Neuronal stem cell (in vitro differentiated cells): ENCODE results near the gene ST6GALNAC3.

Experiments used
- DNase-seq: peaks from one replicate; pipeline ENCODE4 v3.0.0-alpha.2; 2013; ENCODE audit warnings: low spot score
- H2AFZ ChIP-seq: one replicate; pipeline ENCODE4 v1.6.1; 2013; ENCODE audit warnings: mild to moderate bottlenecking, low read length, inconsistent platforms
- H2AK5ac ChIP-seq: 2 replicates; pipeline ENCODE4 v1.6.1; 2013; ENCODE audit warnings: low read depth, mild to moderate bottlenecking, inconsistent platforms, low read length, moderate library complexity, mixed read lengths
- H2BK120ac ChIP-seq: 2 replicates; pipeline ENCODE4 v1.6.1; 2013; ENCODE audit warnings: low read depth, mild to moderate bottlenecking, inconsistent platforms, low read length, moderate library complexity, mixed read lengths
- H2BK12ac ChIP-seq: one replicate; pipeline ENCODE4 v1.6.1; 2013; ENCODE audit warnings: low read length, inconsistent platforms
- H2BK15ac ChIP-seq: 2 replicates; pipeline ENCODE4 v1.6.1; 2013; ENCODE audit warnings: mild to moderate bottlenecking, low read length, inconsistent platforms, mixed read lengths
- H2BK5ac ChIP-seq: one replicate; pipeline ENCODE4 v1.6.1; 2013; ENCODE audit warnings: inconsistent platforms, mild to moderate bottlenecking, low read length, moderate library complexity
- H3K14ac ChIP-seq: one replicate; pipeline ENCODE4 v1.6.1; 2013; ENCODE audit warnings: low read length, inconsistent platforms
- H3K18ac ChIP-seq: 2 replicates; pipeline ENCODE4 v1.6.1; 2013; ENCODE audit warnings: low read length, inconsistent platforms
- H3K23ac ChIP-seq: 2 replicates; pipeline ENCODE4 v1.6.1; 2013; ENCODE audit warnings: low read depth, mild to moderate bottlenecking, mixed read lengths, low read length, inconsistent platforms; ENCODE audit not compliant: poor library complexity
- H3K27ac ChIP-seq: replicated peaks from 3 replicates; pipeline ENCODE4 v1.5.1; 2013; ENCODE audit warnings: low read length, inconsistent platforms
- H3K27me3 ChIP-seq, 3 experiments: 2 replicates each; pipeline ENCODE4 v1.6.1; 2013; ENCODE audit warnings: low read length in 3 of 3, mild to moderate bottlenecking in 2 of 3, inconsistent platforms in 1 of 3, low read depth in 1 of 3, mixed read lengths in 1 of 3, moderate library complexity in 1 of 3; ENCODE audit not compliant: control insufficient read depth in 3 of 3, insufficient read depth in 3 of 3
- H3K36me3 ChIP-seq, 2 donors: replicated peaks in 1 of 2; 2 replicates each; pipeline ENCODE4 v1.6.1; 2013; ENCODE audit warnings: low read length in 2 of 2; ENCODE audit not compliant: control insufficient read depth in 2 of 2, insufficient read depth in 2 of 2
- H3K4ac ChIP-seq: 2 replicates; pipeline ENCODE4 v1.6.1; 2013; ENCODE audit warnings: inconsistent platforms, mild to moderate bottlenecking, low read length, moderate library complexity
- H3K4me1 ChIP-seq, 2 donors: 1 replicate in 1 of 2; 2 replicates in 1 of 2; pipeline ENCODE4 v1.6.1; 2013; ENCODE audit warnings: low read length in 2 of 2, low read depth in 1 of 2; ENCODE audit not compliant: control insufficient read depth in 2 of 2, insufficient read depth in 1 of 2
- H3K4me2 ChIP-seq: one replicate; pipeline ENCODE4 v1.6.1; 2013; ENCODE audit warnings: mild to moderate bottlenecking, low read length, inconsistent platforms; ENCODE audit not compliant: insufficient read depth, poor library complexity, severe bottlenecking
- H3K4me3 ChIP-seq, 2 donors: 2 replicates each; pipeline ENCODE4 v1.5.1; 2013; ENCODE audit warnings: low read length in 2 of 2, mild to moderate bottlenecking in 2 of 2, inconsistent platforms in 1 of 2, moderate library complexity in 1 of 2
- H3K79me1 ChIP-seq: one replicate; pipeline ENCODE4 v1.6.1; 2013; ENCODE audit warnings: low read depth, mild to moderate bottlenecking, inconsistent platforms, low read length, moderate library complexity
- H3K9ac ChIP-seq: one replicate; pipeline ENCODE4 v1.6.1; 2013; ENCODE audit warnings: mild to moderate bottlenecking, low read depth, low read length, inconsistent platforms; ENCODE audit not compliant: poor library complexity
- H3K9me3 ChIP-seq, 2 donors: replicated peaks in 1 of 2; 2 replicates each; pipeline versions ENCODE3 to v1.6.1; 2013; ENCODE audit warnings: low read length in 2 of 2, mild to moderate bottlenecking in 2 of 2, inconsistent platforms in 1 of 2, low read depth in 1 of 2, mixed read lengths in 1 of 2, moderate library complexity in 1 of 2; ENCODE audit not compliant: control insufficient read depth in 2 of 2, insufficient read depth in 1 of 2
- H4K8ac ChIP-seq: one replicate; pipeline ENCODE4 v1.6.1; 2013; ENCODE audit warnings: low read depth, mild to moderate bottlenecking, inconsistent platforms, low read length, moderate library complexity
- H4K91ac ChIP-seq: one replicate; pipeline ENCODE4 v1.6.1; 2013; ENCODE audit warnings: low read length, low read depth, mild to moderate bottlenecking, inconsistent platforms; ENCODE audit not compliant: poor library complexity
- WGBS, 2 donors: extraction: QIAGEN DNeasy Blood & Tissue Kit; methylation state at CpG; one replicate each; pipeline ENCODE4 v1.1.7; 2013; ENCODE audit warnings: missing lambda C conversion rate in 2 of 2, mixed read lengths in 1 of 2; ENCODE audit not compliant: insufficient read length in 2 of 2, insufficient replicate concordance in 1 of 2; ENCODE audit errors: extremely low coverage in 2 of 2; 5-methylcytosine and 5-hydroxymethylcytosine counted together

Gene ST6GALNAC3

DNA sequence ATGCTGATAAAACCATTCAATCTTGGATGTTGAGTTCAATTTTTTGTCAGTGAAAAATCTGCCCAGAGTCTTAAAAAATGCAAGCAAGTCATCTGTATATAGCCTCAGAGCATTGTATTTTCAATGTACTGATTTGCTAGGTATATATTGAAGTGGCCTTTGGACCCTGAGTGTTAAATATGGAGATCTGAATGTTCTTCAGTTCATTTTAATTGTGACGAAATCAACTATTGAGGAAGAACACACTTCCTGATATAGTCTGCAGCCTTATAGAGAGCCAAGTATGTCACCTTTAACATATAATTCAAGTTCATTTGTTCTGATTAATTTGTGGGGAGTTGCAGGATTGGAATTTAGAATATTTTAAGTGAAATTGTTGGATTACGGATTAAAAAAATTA lies 128.1 kb downstream of the ST6GALNAC3 start:
- Histone ChIP-seq H3K9me3 (peaks cover 0 to 8% of the 10 kb centered on the region in 2 donors), H3K4ac (no peak overlapping the region), H3K79me1 (no peaks in the 10 kb centered on the region), H3K4me1 (no peaks in the 10 kb centered on the region), H2AFZ (no peak overlapping the region), H2AK5ac (no peak overlapping the region), H2BK120ac (no peak overlapping the region), H2BK5ac (no peak overlapping the region), H4K8ac (no peak overlapping the region), H2BK15ac (no peak overlapping the region), H3K4me3 (no peak overlapping the region), H3K23ac (no peak overlapping the region), H3K4me2 (no peak overlapping the region), H3K18ac (no peak overlapping the region), H4K91ac (no peak overlapping the region), H2BK12ac (no peak overlapping the region), H3K27me3 (no peaks in the 10 kb centered on the region), H3K27ac (no peak overlapping the region), H3K36me3 (no peaks in the 10 kb centered on the region), H3K14ac (no peak overlapping the region), H3K9ac (no peak overlapping the region)
- 100% methylated on average over 1 of the region's 2 CpGs for WGBS, 2 donors
- DNase-seq: no peak

DNA sequence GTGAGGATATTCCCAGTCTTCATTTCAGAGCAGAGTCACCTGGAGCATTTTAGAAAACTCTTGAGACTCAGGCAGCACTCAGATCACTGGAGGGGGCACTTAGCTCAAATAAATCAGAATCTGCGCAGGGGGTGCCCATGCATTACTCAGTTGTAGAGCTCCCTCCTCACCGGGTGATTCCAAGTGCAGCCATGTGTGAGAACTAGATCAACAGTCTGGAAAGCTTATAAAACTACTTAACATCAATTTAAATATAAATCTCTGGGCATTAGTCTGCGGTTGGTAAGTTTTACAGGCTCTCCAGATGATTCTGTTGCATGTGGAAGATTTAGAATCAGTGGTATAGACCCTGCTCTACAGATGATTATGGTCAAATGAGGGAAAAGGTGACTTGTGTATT lies 128.6 kb downstream of the ST6GALNAC3 start:
- DNase-seq: no peak
- Histone ChIP-seq H2BK15ac (no peak overlapping the region), H3K4me2 (no peak overlapping the region), H2AFZ (no peak overlapping the region), H3K14ac (no peak overlapping the region), H3K18ac (no peak overlapping the region), H2BK5ac (no peak overlapping the region), H3K4ac (no peak overlapping the region), H2BK120ac (no peak overlapping the region), H3K36me3 (no peaks in the 10 kb centered on the region), H3K27ac (no peak overlapping the region), H3K9me3 (peaks cover 0 to 8% of the 10 kb centered on the region in 2 donors), H3K9ac (no peak overlapping the region), H3K4me3 (no peak overlapping the region), H2AK5ac (no peak overlapping the region), H3K4me1 (no peaks in the 10 kb centered on the region), H3K79me1 (no peaks in the 10 kb centered on the region), H3K27me3 (no peaks in the 10 kb centered on the region), H2BK12ac (no peak overlapping the region), H4K8ac (no peak overlapping the region), H3K23ac (no peak overlapping the region), H4K91ac (no peak overlapping the region)
- no CpG with 5 or more reads among the region's 3 CpGs for WGBS, 2 donors

DNA sequence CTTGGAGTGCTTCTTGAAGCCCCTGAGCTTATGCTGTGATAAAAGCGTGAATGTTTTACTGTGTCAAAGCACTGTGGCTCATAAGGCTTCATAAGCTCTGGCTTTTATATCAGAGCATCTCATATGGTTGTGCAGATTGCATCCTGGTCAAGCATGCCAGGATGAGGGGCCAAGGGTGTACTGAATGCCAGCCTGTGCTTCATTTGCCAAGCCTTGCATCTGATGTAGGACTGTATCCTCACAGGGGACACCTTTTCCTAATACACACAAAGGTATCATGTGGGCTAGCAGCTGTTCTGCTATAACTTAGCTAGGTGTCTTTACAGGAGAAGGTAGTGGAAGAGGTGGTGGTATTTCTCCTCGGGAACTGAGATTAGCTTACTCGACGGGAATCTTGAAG lies 134.7 kb downstream of the ST6GALNAC3 start:
- Histone ChIP-seq H3K36me3 (no peaks in the 10 kb centered on the region), H2AFZ (no peak overlapping the region), H3K4me2 (no peak overlapping the region), H3K14ac (no peak overlapping the region), H3K18ac (no peak overlapping the region), H2BK12ac (no peak overlapping the region), H4K91ac (no peak overlapping the region), H3K23ac (no peak overlapping the region), H3K4ac (no peak overlapping the region), H2AK5ac (no peak overlapping the region), H3K79me1 (no peaks in the 10 kb centered on the region), H2BK15ac (no peak overlapping the region), H3K4me1 (no peaks in the 10 kb centered on the region), H2BK120ac (no peak overlapping the region), H3K27me3 (no peaks in the 10 kb centered on the region), H3K9me3 (peaks cover 0 to 2% of the 10 kb centered on the region in 2 donors), H2BK5ac (no peak overlapping the region), H3K9ac (no peak overlapping the region), H3K27ac (no peak overlapping the region), H4K8ac (no peak overlapping the region), H3K4me3 (no peak overlapping the region)
- DNase-seq: no peak
- WGBS, 2 donors: no CpG with 5 or more reads among the region's 4 CpGs

DNA sequence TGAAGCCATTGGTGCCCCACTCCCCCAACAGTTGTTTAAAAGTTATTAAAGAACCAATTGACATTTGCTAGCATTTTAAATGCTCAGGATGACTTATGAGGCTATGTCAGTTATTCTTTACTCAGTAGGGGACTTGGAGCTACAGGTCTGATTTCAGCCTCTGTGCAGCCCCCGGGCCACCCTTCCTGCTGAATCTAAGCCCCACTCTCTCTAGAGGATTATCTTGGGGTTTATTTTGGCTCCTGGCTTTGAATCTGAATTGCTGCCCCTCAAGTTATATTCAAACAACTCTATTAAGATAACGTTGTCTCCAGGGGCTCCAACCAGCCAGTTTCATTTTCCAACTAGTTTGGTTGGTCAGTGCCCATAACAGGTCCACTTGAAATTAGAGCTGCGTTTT lies 135.1 kb downstream of the ST6GALNAC3 start:
- H3K79me1 ChIP-seq: no peaks in the 10 kb centered on the region
- WGBS, 2 donors: no CpG with 5 or more reads among the region's 3 CpGs
- no peak overlapping the region for H3K14ac ChIP-seq
- H3K4ac ChIP-seq: no peak overlapping the region
- H2AK5ac ChIP-seq: no peak overlapping the region
- H3K27me3 ChIP-seq: no peaks in the 10 kb centered on the region
- H3K4me2 ChIP-seq: no peak overlapping the region
- no peak overlapping the region for H2AFZ ChIP-seq
- no peak overlapping the region for H3K18ac ChIP-seq
- H2BK120ac ChIP-seq: no peak overlapping the region
- no peak for DNase-seq
- H3K9ac ChIP-seq: no peak overlapping the region
- no peaks in the 10 kb centered on the region for H3K4me1 ChIP-seq
- H4K91ac ChIP-seq: no peak overlapping the region
- H3K27ac ChIP-seq: no peak overlapping the region
- H3K36me3 ChIP-seq: no peaks in the 10 kb centered on the region
- H2BK12ac ChIP-seq: no peak overlapping the region
- H3K23ac ChIP-seq: no peak overlapping the region
- H4K8ac ChIP-seq: no peak overlapping the region
- H3K9me3 ChIP-seq: no peaks in the 10 kb centered on the region
- H2BK5ac ChIP-seq: no peak overlapping the region
- H2BK15ac ChIP-seq: no peak overlapping the region
- H3K4me3 ChIP-seq: no peak overlapping the region
